ENCODE data around the gene EML1.

The EML1 gene

GRCh38 chr14:99875421-99875820 is 82.2 kb downstream of the EML1 start:
- DNase-seq: no peak

GRCh38 chr14:99875836-99876235 is 82.6 kb downstream of the EML1 start:
- DNase-seq: no peak

GRCh38 chr14:99876406-99876805 is 83.2 kb downstream of the EML1 start:
- DNase-seq: no peak

GRCh38 chr14:99878563-99878962 is 85.3 kb downstream of the EML1 start:
- no peak for DNase-seq

DNA sequence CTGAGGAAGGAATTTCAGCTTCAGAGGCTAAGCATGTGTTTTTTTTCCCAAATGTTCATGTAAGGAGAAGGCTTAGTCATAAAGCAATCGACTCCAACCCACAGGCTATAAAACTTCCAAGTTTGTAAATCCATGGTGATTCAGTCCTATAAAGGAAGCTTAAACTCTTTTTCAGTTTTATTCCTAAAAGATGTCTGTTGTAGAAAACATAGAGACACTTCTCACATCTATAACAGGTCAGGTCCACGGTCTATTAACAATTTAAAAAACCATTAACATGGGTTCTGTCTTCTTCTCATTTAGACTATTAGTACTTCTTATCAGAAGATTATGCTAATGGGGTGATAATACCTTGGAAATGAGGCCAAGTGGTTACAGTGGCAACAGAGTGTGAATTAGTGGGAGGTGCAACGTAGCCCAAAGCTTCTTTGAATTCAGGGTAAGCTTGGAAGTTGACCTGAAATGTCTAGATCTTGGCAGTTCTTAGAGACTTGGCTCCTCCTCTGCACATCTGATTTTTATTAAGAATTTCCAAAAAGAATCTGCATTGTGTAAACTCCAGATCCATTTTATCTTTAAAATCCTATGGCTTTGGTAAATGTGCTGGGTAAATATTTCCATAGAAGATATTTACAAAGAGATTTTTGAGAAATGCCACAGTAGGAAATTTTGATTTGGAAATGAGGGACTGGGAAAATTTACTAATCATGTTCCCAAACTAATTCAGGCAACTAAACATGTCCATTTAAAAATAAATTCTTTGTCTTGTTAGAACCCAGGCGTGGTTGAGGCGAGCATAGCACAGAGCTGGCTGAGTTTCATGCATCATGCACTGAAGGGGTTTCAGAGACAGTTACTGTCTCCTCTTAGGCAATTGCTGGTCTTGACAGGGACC is 86.4 kb downstream of the EML1 start:
- no peak for DNase-seq

GRCh38 chr14:99880651-99881420 is 87.6 kb downstream of the EML1 start:
- no peak for DNase-seq

GRCh38 chr14:99883866-99884650 is 90.8 kb downstream of the EML1 start:
- DNase-seq: no peak

DNA sequence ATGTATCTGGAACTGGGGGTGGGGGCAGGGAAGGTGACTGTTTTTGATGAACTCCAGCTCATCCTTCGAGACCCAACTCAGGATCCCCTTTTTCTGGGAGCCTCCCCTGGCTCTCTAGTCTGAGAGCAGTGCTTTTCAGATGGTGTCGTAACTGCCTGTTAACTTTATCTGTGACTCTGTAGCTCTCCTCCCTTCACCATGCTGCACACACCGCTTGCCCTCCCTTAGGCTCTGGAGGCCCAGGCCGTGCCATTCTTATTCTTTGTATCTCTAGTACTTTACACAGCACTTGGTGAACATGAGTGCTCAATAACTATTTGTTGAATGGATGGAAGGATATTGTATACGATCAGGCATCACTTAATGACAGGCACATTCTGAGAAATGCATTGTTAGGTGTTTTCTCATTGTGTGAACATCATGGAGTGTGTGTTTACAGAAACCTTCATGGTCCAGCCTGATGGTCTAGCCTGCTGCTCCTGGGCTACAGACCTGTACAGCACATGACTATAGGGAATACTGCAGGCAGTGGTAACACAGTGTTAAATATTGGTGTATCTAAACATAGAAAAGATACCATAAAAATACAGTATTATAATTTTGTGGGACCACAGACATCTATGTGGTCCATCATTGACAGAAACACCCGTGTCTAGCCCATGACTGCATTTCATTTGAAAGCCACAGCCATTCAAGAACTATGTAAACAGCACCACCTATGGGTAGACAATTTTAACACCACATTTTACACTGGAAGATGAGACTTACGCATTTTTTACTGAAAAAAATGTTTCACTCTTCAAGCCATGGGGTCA is 91.8 kb downstream of the EML1 start:
- no peak for DNase-seq

- DNase-seq: no peak
These were observed 92.4 kb downstream of the EML1 start for GRCh38 chr14:99885649-99885958.

DNA sequence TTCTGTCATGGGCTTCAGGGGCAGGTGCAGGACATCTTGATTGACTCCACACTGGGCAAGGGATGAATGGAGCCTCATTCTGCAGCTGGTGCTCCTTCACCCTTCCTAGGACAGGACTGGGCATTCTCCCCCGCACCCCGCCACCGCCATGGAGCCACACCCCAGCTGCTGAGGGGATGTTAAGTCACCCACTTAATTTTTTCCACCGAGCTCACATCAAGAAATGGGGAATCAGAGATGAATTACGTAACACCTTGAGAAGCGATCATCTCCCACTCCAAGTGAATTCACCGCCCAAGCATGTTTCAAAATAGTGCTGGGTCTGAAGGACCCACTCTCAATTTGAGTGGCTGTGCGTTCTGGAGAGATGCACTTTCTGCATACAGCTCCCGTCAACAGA is 94.2 kb downstream of the EML1 start:
- no peak for DNase-seq

- no peak for DNase-seq
These were observed 94.9 kb downstream of the EML1 start for GRCh38 chr14:99888149-99888548.

DNA sequence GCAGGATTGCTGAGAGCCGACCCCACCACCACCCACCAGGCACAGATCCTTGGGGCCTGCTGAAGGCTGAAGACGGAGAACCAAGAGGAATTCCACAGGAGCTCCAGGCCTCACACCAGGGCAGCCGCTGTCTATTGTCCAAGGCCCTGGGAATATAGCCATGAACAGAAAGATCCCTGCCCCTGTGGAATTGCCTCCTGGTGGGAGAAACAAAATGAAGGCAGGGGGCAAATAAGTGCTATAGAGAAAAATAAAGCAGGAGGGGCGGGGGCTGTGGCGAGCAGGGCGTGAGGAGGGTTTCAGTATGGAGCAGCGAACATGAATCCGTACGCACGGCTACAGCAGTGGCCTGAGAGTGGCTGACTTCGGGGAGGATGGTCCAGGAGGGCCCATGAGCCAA is 96.1 kb downstream of the EML1 start:
- DNase-seq: no peak

GRCh38 chr14:99891266-99891665 is 98.1 kb downstream of the EML1 start:
- no peak for DNase-seq

- no peak for DNase-seq
These were observed 98.7 kb downstream of the EML1 start for GRCh38 chr14:99891900-99892299.

DNA sequence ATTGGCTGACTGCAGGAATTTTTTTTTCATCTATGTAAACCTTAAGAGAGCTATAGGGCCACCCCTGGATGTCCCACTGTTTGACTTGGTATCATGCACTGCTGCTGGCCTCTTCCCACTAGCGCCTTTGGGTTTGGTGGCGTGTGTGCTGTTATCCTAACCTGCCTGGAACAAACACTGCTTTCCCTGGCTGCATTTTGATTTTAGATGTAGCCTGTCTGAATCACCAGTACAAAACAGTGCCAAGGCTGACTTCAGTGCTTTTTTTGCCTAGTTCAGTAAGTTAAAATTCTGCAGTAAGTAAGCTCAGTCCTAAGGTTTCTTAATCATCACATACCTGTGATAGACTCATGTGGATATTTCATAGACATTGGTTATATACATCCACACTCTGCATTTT is 99.2 kb downstream of the EML1 start:
- DNase-seq: no peak

DNA sequence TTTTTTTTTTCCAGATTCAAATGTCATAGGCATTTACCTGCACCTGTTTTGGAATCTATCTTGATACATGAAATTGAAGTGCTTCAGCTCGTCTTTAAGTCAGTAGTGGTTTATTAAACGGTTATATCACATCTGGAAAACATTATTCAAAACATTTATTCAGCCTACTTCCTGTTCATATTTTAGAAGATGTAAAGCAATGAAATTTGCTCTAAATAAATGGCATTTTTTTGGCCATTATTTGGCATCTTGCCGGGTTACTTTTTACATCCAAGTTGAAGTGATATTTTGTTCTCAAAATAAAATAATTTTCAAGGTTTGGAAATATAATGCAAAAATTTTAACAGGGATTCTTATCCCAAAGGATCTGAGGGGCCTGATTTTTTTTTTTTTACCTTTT is 103.1 kb downstream of the EML1 start:
- DNase-seq: no peak

DNA sequence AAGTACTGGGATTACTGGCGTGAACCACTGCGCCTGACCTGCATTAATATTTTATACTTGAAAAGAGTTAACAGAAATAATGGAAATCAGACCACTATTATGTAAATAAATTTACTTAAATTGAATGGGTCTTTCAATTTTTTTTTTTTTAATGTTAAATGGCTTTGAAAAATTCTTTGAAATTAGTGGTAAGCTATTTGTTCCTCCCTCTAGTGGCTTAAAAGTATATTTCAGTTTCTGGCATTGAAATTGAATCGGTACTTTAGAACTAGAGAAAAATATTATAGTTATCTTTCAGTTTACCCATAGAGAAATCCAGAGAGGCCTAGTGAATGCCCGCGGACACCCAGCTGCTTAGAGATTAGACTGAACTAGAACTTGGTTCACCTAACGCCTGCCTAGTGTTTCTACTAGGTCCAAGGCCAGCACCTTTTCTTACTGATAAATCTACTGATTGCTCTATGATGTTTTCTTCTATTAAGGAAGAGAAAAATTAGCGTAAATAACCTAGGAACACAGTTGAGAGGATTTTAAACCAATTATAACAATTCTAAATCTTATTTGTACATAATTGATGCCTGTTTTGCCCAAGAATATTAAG is 106.5 kb downstream of the EML1 start:
- no peak for DNase-seq

- DNase-seq: no peak
These were observed 109.7 kb downstream of the EML1 start for GRCh38 chr14:99902925-99903324.

DNA sequence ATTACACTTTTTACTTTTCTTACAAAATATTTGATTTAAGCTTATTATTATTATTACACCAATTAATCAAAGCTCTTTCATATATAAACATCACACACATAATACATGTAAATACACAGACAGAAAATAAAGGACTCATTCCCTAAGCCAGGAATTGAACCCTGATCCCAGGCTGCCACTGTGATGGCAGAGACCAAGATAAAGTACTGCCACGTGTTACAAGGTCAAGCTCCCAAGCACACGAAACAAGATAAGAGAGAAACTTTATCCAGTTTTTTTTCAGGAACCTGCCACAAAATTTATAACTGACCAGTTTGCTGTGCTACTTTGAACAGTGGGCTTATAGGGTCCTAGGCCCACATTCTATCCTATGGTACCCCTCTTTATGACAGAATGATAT is 111.3 kb downstream of the EML1 start:
- DNase-seq: no peak

DNA sequence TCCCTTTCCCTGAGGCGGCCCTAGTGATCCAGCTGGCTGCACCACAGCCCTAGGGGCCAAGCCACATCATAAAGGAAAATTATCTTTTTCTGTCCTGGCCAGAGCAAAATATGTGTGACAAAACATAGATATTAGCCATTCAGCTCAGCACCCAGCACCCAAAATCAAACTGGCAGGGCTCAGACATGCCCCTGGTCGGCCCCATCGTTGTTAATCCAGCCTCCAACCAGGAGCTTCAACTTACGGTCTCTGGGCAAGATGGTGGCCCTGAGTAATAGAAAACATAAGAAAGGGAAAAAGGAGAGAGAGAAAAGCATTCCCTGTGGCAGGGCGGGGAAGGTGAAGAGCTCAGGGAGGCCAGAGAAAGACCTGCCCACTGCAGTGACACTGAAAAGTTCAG is 111.9 kb downstream of the EML1 start:
- no peak for DNase-seq

DNA sequence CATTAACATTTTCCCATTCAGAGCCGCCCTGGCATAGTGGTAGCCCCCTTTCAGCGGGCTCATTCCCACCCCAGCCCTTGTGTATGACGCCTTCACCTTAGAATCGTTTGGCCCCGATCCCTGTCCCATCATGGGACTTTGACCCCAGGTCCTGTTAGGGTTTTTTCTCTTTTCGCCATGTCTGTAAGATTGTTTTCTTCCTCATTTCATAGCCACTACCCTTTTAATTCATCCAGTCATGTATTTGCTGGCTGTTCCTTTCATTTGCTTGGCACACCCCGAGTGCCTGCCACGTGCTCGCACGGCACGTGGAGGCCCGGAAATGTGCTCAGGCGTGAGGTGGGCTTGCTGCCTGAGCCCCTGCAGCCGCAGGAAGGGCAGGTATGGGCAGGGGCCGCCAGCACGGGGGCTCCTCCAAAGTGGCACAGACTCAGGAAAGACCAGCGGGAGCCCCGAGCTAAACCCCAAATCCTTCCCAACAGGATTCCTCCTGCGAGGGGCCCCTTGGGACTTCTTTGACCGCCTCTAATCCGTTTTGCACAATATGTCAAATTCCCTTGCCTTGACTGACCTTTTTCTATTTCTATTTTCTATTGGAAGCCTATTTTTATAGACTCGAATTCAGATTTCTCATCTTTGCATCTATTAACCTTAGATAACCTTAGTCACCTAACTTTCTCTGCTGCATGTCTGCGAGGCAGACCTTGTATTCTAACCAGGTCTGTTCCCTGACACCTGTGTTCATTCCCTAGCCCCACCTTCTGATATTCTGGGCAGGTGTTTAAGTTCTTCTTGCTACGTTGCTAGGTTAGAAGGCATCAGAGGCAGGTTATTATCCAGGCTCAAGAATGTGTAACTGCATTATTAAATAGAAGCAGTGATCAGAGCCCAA is 114.8 kb downstream of the EML1 start:
- no peak for DNase-seq

All from stimulated activated CD4-positive, alpha-beta T cell treated with anti-CD3 and anti-CD28 coated beads, Interleukin-2, amount 100 ng/mL, for 24 hours (primary cell).